ENCODE data around the gene TENM3.

- TF ChIP-seq CTCF (IDR thresholded peaks at IDR 0.05) (no peak), POLR2A (IDR thresholded peaks at IDR 0.05) (no peak), POLR2AphosphoS5 (IDR thresholded peaks at IDR 0.05) (no peak)
These were observed 592.0 kb downstream of the TENM3 start for GRCh38 chr4:182835006-182835740.
